GM18499 (cell line): Measurements from ENCODE around the gene STARD3.

Experiments used
- ATAC-seq: cut with Tn5 transposase; IDR thresholded peaks from one replicate; pipeline ENCODE4 v1.9.1; 2021; ENCODE audit warnings: moderate number of reproducible peaks; ENCODE audit not compliant: insufficient read depth, unreplicated experiment

STARD3 gene

DNA sequence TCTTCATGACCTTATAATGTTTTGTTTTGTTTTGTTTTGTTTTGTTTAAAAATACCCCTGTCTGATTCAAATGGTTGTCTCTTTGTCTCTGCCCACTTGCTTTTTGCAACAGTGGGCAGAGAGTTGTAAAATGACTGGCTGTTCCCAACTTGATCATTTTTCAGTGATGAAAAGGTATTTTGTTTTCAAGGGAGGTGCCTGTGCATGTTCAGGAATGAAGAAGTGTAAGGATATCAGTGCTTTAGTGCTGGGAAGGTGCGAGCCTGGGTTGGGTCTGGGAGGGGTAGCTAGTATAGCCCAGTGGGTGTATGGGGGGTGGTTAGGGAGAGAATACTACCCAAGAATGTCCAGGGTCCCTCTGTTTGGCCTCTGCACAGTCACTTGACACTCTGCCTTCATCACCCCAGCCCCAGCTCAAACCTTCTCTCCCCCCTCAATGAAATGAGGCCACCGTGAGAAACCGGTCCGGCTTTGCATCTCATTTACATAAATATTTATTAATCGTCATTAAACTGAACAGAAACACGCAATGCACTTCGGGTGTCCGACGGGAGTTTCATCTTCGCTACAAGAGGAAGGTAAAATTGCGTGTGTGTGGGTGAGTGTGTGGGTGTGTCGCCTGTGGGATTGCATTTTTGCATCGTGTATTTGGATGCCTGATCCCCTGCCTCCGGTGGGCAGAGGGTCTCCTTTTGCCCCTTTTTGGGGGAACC is 33.5 kb upstream of the STARD3 start:
- no peak for ATAC-seq

DNA sequence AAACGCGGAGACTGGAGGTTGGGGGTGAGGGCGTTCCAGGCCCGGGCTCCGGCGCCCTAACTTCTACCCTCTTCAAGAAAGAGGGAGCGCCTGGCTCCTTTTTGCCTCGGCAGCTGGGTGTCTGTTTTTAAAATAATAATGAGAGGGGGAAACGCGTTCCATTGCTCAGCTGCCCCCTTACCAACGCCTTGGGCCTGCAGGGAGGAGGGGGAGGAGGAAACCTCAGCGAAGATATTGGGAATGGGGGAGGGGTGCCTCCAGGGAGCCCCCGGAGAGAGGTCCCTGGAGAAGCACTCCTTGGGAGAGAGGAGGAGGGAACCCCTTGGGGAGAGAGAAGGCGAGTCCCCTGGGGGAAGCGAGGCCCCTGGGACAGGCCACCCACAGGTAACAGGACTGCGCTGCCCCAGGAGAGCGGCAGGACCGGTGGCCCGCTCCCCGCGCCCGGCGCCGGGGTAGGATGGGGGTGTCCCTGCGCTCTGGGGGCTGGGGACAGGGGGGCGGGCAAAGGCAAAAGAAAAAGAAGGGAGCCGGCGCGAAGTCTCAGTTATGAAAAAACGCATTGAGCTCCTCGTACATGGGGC is 31.9 kb upstream of the STARD3 start:
- no peak for ATAC-seq

DNA sequence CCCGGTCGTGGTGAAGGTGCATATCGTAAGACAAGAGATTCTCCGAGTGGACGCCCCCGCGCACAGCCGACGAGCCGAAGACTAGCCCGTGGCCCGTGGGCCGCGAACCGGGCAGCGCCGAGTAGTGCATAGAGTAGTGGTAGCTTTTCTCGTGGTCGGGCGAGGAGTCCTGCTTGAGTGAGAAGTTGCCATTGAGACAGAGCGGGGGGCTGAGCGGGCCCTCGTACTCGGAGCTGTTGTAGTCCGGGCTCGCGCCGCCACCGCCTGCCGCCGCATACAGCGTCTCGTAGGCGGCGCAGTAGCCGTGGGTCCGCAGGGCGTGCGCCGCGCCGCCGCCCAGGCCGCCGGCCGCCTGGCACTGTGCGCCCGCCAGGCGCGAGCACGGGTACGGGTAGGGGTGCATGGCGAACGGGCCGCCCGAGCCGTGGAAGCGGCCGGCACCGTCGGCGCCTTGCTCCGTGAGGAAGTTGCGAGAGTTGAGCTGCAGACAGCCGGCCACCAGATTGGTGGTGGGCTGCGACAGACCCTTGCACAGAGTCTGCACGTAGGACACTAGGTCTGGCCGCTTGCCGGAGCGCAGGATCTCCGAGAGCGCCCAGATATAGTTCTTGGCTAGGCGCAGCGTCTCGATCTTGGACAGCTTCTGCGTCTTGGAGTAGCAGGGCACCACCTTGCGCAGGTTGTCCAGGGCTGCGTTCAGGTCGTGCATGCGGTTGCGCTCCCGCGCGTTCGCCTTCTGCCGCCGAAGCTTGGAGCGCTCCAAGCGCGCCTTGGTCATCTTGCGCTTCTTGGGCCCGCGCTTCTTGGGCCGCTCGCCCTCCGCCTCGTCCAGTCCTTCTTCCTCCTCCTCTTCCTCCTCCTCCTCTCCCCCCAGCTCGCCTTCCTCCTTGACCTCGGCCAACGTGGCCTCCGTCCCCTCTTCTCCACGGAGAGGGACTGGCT is 31.2 kb upstream of the STARD3 start:
- ATAC-seq: no peak

DNA sequence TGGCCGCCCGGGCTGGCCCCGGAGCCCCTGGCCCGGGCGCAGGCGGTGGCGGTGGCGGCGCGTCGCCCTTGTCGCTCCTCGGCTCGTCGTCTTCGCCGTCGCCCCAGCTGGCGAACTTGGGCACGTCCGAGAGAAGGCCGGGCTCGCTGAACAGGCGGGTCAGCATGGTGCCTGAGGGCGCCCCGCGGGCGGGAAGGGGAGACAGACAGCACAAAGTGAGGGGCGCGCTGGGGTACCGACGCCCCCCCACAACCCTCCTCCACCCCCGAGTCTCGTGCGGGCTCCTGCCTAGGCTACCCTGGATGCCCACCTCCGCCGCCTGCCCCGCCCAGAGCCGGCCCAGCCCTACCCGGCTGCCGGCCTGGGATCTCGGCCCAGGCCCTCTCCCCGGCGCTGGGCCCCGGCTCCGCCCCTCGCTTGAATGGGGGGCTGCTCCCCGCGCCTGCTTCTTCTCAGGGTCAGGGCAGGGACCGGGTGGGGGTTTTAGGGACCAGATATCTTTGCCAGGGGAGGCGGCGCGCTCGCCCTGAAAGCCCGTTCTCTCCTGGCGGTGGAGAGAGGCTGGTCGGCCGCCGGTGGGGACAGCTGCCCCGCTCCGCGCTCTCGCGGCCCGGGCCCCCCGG is 30.4 kb upstream of the STARD3 start:
- ATAC-seq: no peak

DNA sequence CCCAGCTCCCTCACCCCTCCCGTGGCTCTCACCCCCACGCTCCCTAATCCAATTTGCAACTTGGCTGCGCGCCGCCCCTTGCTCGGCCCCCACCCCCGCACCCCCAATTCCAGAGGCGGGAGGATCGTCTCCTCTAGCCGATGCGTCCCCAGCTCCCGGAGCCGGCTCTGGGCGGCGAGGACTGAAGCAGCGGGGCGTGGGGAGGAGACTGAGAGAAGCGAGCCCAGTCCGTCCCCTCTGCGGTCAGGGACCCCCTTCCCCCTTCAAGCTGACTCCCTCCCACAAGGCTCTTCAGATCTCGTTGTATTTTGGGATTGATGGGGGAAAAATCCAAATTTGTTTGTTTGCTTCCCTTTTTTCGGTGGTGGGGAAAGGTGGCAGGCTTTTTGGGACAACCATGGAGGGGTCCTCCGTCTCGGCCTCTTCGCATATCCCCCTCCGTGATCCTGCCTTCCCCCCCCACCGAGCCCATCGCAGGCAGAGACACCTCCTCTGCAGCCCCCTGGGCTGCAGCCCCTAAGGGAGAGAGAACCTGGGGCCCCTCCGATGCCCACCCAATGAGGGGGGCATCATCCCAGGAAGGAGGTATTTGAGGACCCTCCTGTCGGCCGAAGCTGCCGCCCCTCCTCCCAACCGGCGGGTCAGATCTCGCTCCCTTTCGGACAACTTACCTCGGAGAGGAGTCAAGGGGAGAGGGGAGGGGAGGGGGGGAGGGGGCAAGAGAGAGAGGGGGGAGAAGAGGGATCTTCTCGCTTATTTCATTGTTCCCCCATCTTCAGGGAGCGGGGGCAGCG is 29.7 kb upstream of the STARD3 start:
- no peak for ATAC-seq

DNA sequence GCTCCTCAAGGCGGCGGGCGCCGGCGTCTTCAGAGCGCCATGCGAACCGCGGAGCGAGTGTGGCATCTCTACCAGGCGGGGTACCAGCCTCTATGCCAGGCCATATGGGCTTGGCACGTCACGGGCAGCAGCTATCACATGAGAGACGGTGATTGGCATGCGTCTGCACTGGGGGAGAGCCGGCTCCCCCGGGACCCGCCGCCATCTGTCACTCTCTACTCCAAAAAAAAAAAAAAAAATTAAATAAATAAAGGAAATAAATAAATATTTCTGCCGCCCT is 29.2 kb upstream of the STARD3 start, which contains the start of gene NEUROD2:
Gene NEUROD2 (minus strand): TSS at position 70 of the 280 bp plus-strand sequence. CDS start 1,321 bp downstream, outside the sequence.
- no peak for ATAC-seq

DNA sequence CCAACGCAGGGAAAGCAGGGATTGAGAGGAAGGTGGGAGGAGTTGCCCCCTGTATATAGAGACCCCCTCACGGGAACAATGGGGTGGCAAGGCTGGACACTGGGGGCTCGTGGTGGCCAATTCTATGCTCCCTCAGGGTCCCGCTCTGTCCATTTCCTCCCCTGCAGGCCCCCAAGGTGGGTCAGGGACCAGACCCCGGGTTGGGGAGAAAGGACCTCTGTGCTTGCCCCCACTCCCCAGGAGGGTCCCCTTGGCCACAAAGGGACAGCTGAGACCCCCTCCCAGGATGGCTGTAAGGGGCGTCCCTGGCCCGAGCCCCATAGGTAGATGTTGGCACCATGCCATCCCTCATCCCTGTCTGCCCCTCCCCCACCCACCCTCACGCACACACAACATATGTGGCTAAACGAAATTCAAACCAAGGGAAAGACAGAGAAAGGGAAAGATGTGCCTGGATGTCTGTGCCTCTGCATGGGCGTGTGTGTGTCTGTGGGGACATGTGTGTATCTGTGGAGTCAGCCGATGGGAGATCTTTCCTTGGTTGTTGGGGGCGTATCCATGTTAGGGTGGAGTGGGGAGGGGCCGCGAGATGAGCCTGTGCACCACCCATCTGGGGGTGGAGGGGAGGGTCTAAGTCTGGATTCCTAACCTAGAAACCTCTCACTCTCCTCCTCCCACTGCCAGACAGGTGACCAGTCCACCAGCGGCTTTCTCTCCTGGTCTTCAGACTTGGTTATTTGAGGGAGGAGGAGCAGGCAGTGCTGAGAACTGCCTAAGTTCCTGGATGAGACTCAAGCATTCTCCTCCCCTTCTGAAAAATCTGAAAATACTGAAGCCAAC is 28.6 kb upstream of the STARD3 start:
- no peak for ATAC-seq

DNA sequence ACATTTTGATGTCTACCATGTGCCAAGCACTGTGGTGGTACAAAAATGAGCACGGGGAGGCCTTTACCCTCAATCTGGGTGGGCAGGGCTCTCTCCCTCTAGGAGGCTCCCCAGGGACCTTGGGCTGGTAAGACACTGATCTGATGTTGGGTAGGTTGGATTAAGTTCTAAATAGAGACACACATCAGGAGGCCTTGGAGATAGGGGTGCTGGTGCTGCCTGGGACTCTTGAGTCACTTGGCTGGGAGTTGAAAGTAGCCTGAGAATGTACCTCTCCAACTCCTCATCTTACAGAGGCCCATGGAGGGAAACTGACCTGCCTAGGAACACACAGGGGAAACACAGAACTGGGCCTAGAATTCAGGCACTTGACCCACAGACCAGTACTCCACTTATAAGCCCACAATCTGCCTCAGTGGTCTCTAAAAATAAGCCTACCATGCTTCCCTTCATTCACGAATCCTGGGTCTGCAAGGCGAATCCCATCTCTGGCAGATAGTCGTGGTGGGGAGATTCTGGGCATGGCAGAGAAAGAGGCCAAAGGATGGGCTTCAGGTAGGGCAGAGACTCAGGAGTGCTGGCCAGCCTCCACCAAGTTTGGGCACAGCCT is 27.4 kb upstream of the STARD3 start:
- no peak for ATAC-seq

DNA sequence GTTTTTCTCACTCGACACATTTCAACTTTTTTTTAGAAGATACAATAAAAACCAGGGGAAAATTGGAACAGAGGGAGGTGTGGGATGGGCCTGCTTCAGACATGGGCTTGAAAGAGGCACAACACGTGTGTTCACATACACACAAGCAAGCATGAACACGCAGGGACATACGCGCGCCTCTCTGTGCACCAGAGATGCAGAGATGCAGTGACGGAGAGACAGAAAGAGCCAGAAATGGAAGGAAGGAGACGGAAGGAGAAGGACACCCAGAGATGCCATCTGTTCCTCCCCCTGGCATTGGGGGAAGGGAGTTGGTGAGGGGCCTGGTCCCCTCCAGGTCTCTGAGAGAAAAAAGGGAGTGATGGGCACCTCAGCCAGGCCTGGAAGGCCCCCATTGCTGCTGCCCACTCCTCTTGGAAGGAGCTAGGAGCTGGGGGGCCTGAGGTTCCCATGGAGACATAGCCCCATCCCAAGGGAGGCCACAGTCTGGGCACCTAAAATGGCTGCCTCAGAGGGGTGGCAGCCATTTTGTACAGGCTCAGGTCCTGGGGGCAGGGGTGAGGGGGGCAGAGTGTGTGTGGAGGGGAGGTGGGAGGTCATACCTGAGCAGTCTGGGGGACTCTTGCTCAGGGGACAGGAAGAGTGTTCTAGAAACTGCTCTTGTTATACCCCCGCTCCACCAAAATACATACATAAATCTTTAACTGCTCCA is 25.4 kb upstream of the STARD3 start:
- no peak for ATAC-seq

DNA sequence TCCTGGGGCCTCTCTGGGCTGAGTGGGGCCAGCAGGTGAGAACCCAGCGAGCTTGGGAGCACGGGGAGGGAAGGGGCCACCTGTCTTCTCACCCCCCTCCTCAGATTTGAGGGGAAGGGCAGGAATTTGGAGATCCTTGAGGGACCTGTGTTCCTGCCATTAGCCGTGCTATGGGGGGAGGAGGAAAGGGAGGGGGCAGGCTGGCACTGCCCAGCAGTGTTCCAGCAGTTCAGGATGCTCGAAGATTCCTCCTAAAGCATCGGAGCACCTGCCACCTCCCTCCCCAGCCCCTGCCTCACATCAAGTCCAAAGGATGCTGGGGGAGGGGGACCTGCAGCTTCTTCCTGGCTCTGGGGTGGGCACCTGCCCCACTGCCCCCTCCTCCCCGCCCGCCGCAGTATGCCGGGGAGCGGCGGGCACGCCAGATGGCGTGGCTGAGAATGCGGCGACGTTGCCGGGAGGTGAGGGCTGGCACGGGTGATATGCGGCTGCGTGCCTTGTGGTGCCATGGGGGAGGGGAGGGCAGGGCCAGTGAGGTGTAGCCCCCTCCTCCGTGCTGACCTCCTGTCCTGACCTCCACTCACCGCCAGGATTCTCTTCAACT is 24.6 kb upstream of the STARD3 start:
- ATAC-seq: no peak

DNA sequence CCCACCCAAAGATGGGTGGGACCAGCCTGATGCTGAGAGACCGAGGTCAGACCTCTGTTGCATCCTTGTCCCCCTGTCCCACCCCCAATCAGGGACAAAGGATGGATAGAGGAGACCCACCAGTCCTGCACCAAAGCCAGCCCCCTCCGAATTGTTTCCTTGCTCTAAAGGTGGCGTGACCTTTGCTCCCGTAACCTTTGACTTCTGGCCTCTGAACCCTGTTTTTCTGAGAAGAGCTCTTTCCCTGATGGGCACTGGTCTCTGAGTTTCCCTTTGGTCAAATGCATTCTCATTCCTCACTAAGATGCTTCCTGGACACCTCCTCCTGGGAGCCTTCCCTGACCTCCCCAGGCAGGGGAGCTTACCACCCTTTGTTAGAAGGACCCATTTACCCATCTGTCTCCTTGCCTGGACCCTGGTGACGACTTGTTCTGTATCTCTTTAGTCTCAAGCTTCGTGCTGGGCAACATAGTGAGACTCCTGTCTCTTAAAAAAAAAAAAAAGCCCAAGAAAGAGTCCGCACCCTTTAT is 23.9 kb upstream of the STARD3 start:
- ATAC-seq: no peak

DNA sequence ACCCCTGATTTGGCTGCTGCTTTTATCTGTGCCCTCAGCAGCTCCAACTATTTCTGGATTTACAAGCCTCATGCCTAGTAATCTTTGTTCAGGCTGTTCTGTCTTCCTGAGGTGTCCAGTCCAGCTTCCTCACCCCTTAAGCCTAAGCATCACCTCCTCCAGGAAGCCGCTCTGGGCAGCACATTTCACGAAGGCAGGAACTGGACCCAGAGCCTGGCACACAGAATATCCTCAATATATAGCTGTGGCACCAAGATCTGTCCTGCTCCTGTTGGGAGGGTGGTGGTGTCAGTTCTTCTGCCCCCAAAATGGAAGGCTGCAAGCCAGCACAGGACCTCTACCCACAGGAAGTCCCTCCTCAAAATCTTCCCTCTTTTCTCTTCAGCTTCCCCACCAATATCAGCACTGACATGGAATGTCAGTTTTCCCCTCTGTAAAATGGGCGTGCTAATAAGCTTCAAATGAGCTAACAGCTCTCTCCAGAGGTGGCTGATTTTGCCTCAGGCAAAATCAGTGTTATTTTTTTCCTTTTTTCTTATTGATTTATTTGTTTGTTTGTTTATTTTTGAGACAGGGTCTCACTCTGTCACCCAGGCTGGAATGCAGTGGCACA is 22.3 kb upstream of the STARD3 start:
- no peak for ATAC-seq

DNA sequence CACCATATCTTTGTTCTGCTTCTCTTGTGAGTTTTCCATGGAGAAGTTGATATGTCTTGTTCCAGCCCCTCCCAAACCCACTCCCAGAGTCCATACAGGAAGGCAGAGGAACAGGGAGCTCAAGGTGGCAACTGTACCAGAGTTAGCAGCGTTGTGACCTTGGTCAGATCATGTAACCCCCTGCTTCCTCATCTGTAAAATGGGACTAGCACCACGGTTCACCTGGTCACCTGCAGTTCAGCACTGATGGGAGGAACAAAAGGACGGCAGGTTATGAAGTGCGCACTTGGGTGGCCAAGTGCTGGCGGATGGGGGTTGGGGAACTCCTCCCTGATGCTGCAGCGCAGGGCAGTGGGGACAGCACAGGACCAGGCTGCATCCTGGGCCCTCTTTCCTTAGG is 21.5 kb upstream of the STARD3 start:
- no peak for ATAC-seq

DNA sequence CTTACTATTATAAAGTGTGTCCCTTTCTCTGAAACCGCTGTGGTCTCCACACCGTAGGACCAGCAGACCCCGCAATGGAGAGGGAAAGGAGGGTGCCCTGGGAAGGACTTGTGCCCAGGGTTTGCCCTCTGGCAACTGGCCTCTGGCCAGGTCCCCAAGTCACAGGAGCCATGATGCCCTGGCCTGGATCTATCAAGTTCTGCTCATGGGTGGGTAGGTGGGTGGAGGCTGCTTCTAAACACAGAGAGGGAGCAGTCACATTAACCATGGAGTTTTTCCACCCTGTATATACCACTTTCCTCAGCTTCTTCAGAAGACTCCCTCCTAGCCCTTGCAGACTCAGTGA is 19.9 kb upstream of the STARD3 start:
- no peak for ATAC-seq

DNA sequence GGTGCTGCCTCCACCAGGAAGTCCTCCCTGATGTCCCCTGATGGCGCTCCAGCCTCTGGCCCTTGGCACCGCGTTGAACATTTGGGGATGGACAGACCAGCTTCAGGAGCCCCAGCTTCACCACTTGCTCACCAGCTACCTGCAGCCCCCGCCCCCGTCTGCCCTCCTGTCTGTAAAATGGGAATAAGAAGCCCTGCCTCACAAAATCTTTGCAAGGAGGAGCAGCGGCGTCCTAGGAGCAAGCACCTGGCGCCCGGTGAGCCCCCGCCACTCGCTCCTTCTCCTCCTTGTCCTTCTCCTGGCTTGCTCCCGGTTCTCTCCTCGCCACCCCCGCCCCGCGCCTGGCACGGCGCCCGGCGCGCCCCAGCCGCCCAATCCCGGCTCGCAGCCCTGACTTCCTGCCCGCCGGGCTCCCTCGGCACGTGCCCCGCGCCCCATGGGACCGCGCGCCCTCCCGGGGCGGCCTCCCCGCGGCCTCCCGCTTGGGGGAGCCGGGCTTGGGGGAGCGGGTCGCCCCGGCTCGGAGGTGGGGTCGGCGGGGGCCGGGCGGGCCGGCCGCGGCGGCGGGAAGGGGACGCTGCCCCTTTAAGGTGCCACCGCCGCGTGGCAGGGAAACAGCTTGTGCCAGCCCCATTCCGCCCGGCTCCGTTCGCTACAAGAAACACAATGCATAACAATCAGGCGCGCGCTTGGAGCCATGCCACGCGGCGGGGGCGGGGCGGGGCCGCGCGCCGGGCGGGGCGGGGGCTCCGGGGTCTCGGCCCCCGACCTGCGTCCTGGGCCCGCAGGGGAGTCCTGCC is 19.3 kb upstream of the STARD3 start:
- no peak for ATAC-seq

DNA sequence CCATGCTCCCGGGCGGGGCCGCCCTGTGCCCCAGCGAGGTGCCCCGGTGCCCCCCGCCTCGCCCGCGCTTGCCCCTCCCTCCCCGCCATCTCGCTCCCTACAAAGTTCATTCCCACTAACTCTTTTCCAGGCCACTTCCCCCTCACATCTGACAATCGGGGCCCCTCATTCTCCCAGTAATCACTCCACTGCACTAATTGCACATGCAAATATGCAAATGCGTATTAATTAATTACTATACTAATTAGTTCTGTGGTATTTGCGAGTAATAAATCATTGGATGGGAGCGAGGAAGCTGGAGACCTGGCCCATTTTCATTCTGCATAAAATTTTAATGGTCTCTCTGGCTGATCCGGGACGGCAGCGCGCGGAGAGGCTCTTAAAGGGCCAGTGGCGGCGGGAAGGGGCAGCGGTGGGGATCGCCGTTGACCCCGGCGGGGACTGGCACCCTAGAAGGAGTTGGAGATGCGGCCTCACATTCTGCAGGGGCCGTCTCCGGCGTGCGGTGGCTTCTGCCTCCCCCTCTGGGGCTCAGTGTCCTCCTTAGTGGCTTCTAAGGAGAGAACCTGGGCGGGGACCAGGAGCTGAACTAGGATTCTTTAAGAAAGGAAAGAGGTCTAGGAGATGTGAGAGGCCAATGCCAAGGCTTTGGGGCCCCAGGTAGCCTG is 18.6 kb upstream of the STARD3 start:
- ATAC-seq: no peak
